Cardiac septum (tissue), 1 donor: ENCODE results near the gene LLCFC1. TPM values are rescaled to one million over a fixed set of nuclear protein-coding genes. Genes with fewer than 3 reads are reported as not detected.
A peak's percentile ranks its signal among the peaks of the same experiment; 100 is the strongest.

Experiments
- DNase-seq: peaks from one replicate; pipeline ENCODE4 v3.0.0-alpha.2; 2020; ENCODE audit warnings: low spot score
- intact Hi-C: fragments of 100-400 bp; cut with DNase I; formaldehyde crosslinking; loops from one replicate; pipeline ENCODE4 v1.14.0; 2022
- total RNA-seq: library from RNA; stranded (reverse); fragmentation: NEBNext Ultra II Directional; extraction: Animal tissue kit (Norgen Biotek cat#: 25700); gene quantifications from one replicate; pipeline ENCODE4 v1.2.1, GENCODE V29; 2021
- donor health status: DM: no; HTN: no; CAD: no.

LLCFC1 gene
- total RNA-seq, 1 donor from 2014 or later: not detected

- no peak for DNase-seq
- intact Hi-C loops: no loop called here
These were observed 30.1 kb upstream of the LLCFC1 start for GRCh38 chr7:142908921-142909890.

GRCh38 chr7:142910031-142910433 is 29.3 kb upstream of the LLCFC1 start:
- DNase-seq: no peak
- intact Hi-C loops: no loop called here

DNA sequence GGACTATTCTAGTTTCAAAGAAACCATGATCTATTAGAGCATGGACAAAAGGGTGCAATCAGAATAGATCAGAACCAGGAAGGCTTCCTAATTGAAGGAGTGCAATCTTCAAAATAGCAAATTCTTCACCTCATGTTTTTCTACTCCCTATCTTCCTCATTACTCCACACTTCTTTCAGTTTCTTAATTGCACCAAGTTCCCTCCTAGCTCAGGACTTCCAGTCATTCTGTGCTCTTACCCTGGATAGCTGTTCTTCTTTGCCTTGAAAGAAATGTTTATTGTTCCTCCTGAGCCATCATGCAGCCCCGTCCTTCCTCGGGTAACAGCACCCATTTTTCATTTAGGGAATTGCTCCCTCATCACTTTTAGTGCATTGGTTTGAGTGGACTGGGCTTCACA is 28.8 kb upstream of the LLCFC1 start:
- DNase-seq: no peak
- intact Hi-C loops: no loop called here

GRCh38 chr7:142913051-142913450 is 26.2 kb upstream of the LLCFC1 start:
- no peak for DNase-seq
- intact Hi-C loops: no loop called here

DNA sequence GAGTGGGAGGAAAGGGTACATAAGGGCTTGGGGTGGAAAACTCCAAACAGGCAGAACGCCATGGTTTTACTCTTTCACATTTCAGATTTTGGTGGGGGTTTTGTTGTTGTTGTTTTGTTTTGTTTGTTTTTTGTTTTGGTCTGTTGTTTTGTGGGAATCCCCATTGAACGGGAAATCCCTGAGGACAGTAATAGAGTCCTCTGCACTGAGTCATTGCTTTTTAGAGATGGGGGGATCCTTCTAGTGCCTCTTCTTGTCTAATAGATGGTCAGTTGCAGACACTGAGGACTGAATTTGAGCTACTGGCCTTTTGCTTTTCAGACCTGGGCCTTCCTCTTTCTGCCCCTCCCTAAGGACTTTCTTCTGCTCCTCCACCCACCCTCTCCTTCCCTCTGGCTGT is 25.7 kb upstream of the LLCFC1 start:
- intact Hi-C loops: no loop called here
- no peak for DNase-seq

DNA sequence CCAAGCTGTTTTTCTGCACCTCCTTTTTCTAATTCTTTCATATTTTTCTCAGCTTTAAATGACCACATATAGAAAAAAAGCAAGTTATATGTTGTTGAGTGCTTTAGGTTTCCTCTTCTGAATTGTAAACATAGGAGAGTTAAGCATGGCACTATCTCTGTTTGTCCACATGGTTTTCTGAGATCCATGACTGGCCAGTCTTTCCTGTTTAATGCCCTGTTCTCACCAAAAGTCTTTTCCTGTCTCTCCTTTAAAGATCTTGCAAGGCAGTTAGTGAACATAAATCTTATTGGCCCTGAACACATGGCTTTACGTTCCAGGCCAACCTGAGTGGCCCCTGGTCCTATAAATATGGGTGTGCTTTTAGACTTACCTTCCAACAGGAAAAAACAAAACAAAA is 25.2 kb upstream of the LLCFC1 start:
- intact Hi-C loops: no loop called here
- DNase-seq: no peak

DNA sequence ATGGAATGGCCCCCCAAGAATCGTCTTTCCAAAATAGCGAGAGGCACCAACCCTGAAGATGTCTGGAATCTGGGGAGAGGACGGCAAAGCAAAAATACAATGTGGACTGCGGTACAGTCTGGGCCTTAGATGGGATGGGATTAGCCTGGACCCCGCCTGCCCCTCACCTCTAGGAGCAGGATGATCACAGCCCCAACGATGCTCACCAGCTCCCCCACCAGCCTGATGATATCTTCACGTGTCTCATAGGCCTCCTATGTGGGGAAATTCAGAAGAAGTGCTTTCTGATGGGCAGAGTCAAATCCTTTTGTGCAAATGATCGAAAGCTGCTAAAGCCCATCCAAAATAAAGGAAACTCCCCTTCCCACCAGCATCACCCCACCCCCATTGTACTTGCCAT is 24.0 kb upstream of the LLCFC1 start:
- intact Hi-C loops: no loop called here
- DNase-seq: no peak

DNA sequence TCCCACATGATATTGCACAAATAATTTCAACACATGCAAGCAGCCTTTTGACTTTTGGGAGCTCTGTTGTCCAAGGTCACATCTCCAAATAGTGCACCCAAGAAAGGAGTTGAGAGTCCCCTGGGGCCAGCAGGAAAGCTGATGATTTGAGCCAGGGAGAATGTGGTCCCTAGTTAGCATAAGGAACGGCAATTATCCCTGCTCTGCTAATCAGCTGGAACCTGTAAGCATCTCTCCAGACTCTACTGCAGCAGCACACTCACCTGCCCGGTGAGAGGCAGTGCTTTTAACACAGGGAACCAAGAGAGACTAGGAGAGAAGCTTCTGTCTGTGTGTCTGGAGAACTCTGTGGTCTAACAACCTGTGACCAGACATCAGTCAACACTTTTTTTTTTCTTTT is 22.8 kb upstream of the LLCFC1 start:
- no peak for DNase-seq

DNA sequence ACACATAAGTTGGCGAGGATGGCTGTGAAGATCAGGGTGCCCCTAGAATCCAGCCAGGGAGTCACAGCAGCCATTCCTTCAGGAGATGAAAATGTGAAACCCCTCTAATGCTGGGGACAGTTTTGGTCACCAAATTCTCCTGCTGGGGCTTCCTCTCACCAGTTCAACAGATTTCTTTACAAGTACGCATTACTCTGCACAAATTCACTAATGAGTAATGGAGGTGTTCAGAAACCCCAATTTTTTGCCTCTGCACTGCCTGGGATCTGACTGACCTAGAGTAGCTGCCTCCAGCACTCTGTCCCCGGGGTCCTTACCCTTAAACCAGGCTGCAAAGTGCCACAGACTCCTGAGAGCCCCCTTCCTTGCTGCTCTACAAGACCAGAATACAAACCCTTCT is 21.8 kb upstream of the LLCFC1 start:
- DNase-seq: no peak
- intact Hi-C loops: no loop called here

More for the DNA sequence above, 22.8 kb upstream of the LLCFC1 start:
- intact Hi-C loops: no loop called here

GRCh38 chr7:142918901-142919300 is 20.4 kb upstream of the LLCFC1 start:
- no peak for DNase-seq
- intact Hi-C loops: no loop called here

DNA sequence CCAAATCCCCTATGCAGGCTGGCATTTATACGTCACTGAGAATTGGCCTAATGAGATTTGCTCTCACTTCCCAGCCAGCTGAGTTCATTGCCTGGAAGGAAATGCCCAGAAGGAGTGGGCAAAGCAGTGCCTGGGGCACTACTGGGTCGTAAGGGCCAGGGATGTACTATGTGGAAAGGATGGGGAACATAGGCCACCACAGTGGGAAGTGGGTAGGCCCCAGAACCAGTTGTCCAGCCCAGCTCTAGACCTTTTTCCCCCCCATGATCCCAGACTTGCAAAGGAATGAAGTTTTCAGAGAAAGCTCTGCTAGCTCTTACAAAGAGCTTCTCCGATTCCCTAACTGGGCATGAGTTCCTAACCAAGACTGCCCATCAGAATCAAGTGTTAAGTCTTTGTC is 19.6 kb upstream of the LLCFC1 start:
- no peak for DNase-seq
- intact Hi-C loops: no loop called here

GRCh38 chr7:142923391-142923790 is 15.9 kb upstream of the LLCFC1 start:
- no peak for DNase-seq

DNA sequence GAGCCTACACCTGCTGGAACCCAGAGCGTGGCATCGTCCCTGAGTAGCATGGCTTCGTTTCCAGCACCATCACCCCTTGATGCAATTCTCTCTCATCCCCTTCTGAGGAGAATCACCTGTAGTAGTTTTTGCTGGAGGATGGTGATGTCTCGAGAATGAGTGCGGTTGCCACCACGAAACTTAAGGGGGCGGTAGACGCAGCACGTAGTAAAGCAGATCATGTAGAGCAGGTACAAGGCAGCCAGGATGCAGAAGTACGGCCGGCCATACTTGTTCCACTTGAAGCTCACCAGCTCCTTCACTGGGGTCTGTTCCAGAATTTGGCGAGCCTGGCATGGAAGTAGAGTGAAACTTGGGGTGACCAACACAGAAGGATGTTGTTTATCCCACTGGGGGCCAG is 13.9 kb upstream of the LLCFC1 start:
- DNase-seq: no peak
- intact Hi-C loops: no loop called here

More at GRCh38 chr7:142923391-142923790, 15.9 kb upstream of the LLCFC1 start:
- intact Hi-C loops: no loop called here

GRCh38 chr7:142927085-142927745 is 12.1 kb upstream of the LLCFC1 start:
- DNase-seq: no peak
- intact Hi-C loops: no loop called here

DNA sequence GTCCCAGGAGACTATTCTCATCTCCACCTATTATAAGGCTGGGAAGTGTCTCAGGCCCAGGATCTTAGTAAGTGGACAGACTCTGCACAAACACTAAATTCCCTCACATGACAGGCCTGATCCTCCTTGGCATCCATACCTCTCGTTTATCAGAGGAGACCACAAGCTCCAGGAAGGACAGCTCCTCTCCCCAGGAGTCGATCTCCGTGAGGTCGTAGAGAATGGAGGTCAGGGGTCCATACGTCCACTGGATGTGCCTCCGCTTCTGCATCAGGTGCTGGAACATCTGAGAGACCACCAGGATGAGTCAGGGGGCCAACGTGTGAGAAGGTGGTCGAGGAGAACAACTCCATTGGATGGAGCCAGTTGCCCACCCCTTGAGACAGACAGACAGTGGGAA is 11.3 kb upstream of the LLCFC1 start:
- DNase-seq: no peak
- intact Hi-C loops: no loop called here

GRCh38 chr7:142930126-142930730 is 9.1 kb upstream of the LLCFC1 start:
- DNase-seq: no peak
- intact Hi-C loops: no loop called here

GRCh38 chr7:142932386-142933091 is 6.7 kb upstream of the LLCFC1 start:
- intact Hi-C loops: no loop called here
- peak; percentile 22 for DNase-seq

GRCh38 chr7:142933092-142933475 is 6.2 kb upstream of the LLCFC1 start:
- intact Hi-C loops: no loop called here
- DNase-seq: peak; percentile 57

DNA sequence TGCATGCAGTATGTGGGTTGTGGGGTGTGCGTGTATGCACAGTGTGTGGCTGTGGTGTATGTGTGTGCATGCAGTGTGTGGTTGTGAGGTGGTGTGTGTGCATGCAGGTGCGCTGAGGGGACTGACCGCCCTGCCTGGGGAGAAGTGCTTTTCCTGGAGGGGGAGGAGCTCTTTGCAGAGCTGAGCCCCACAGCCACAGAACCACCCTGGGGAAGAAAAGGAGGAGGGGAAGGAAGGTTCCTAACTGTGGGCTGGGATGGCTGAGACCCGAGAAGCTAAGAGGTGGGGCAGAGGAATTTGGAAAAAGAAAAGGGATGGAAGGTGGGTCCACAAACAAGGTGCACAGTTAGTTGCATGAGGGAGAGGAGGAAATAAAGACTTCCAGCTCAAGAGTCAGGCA is 5.7 kb upstream of the LLCFC1 start, which contains the start of gene TRPV5:
Gene TRPV5, minus strand, starts transcription at position 123 of the 400 bp plus-strand sequence. CDS start 287 bp downstream, outside the sequence.
- intact Hi-C loops: no loop called here
- peak; percentile 31 for DNase-seq

GRCh38 chr7:142934056-142934455 is 5.2 kb upstream of the LLCFC1 start:
- intact Hi-C loops: no loop called here
- DNase-seq: no peak
